ENCODE results near the gene NFKBIE.

The NFKBIE gene

GRCh38 chr6:44268095-44268628, 2.8 kb upstream of the NFKBIE start:
- H3K4me3 ChIP-seq (ENCODE audit: low read length): no peak overlapping the region
- TF ChIP-seq CTCF (IDR thresholded peaks at IDR 0.05; ENCODE audit: insufficient read depth, low read depth, low read length, missing control alignments): peak; percentile 99
- DNase-seq (ENCODE audit: low read depth): peak; percentile 71

- no peak overlapping the region for H3K4me3 ChIP-seq (ENCODE audit: low read length)
- no peak for TF ChIP-seq CTCF (IDR thresholded peaks at IDR 0.05; ENCODE audit: insufficient read depth, low read depth, low read length, missing control alignments)
- no peak for DNase-seq (ENCODE audit: low read depth)
These were observed 1.9 kb upstream of the NFKBIE start for GRCh38 chr6:44267252-44267651.

GRCh38 chr6:44266347-44266746, 996 bp upstream of the NFKBIE start:
- no peak for DNase-seq (ENCODE audit: low read depth)
- TF ChIP-seq CTCF (IDR thresholded peaks at IDR 0.05; ENCODE audit: insufficient read depth, low read depth, low read length, missing control alignments): no peak
- H3K4me3 ChIP-seq (ENCODE audit: low read length): no peak overlapping the region

DNA sequence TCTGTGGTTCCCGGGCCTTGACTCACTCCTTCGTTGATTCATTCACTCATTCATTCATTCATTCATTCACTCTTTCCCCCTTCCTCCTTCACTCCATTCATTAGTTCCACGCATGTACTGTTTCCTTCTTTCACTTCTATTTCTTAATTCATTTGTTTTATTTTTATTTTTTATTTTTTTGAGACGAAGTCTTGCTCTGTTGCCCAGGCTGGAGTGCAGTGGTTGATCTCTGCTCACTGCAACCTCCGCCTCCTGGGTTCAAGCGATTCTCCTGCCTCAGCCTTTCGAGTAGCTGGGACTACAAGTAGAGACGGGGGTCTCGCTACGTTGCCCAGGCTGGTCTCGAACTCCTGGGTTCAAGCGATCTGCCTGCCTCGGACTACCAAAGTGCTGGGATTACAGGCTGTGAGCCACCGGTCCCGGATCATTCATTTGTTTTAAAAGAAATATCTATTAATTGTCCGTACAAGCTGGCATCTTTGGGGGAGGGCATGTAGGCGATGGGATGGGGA, 427 bp upstream of the NFKBIE start:
- no peak for TF ChIP-seq CTCF (IDR thresholded peaks at IDR 0.05; ENCODE audit: insufficient read depth, low read depth, low read length, missing control alignments)

GRCh38 chr6:44264154-44265006, 971 bp downstream of the NFKBIE start:
- TF ChIP-seq CTCF (IDR thresholded peaks at IDR 0.05; ENCODE audit: insufficient read depth, low read depth, low read length, missing control alignments): no peak
- no peak for DNase-seq (ENCODE audit: low read depth)

More for the DNA sequence above, 427 bp upstream of the NFKBIE start:
- H3K4me3 ChIP-seq (ENCODE audit: low read length): peak overlapping the region; percentile 74
- no peak for DNase-seq (ENCODE audit: low read depth)

GRCh38 chr6:44263354-44264100, 1.8 kb downstream of the NFKBIE start:
- TF ChIP-seq CTCF (IDR thresholded peaks at IDR 0.05; ENCODE audit: insufficient read depth, low read depth, low read length, missing control alignments): no peak
- H3K4me3 ChIP-seq (ENCODE audit: low read length): peak overlapping the region; percentile 74
- peak; percentile 44 for DNase-seq (ENCODE audit: low read depth)

More at GRCh38 chr6:44264154-44265006, 971 bp downstream of the NFKBIE start:
- H3K4me3 ChIP-seq (ENCODE audit: low read length): peak overlapping the region; percentile 74
